HG02970 (cell line): Measurements from ENCODE around the gene FAM81B.
"Not testable (repeated sequence)": the region's sequence is repeated elsewhere in the genome, so short reads cannot be mapped to it uniquely, and the experiment has no call there.

ENCODE experiments used
- ATAC-seq: cut with Tn5 transposase; IDR thresholded peaks from one replicate; pipeline ENCODE4 v1.9.1; 2021; ENCODE audit warnings: mild to moderate bottlenecking, moderate library complexity, moderate number of reproducible peaks; ENCODE audit not compliant: unreplicated experiment, low FRiP score

The FAM81B gene, protein sequence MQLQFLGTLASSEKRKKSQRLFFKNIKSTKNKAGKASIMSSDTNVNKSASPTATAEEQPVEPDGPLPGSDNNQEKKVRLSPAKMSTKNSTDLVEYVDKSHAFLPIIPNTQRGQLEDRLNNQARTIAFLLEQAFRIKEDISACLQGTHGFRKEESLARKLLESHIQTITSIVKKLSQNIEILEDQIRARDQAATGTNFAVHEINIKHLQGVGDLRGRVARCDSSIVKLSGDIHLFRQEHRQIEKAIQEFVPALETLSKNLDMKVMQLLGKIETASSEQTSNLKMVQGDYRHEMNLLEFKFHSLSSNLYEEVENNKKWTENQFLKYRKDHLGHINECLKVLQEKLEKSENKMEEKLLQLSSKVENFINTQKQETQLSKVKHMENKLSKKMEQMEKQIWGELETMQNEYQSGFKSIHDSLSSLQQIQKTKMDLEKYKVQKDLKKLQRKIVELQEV

GRCh38 chr5:95390812-95391492, at the start of gene FAM81B:
Gene FAM81B, plus strand, starts transcription at chr5:95391366. Its CDS starts 24 bp downstream, at chr5:95391390.
- ATAC-seq: no peak

GRCh38 chr5:95341444-95341843, 49.7 kb upstream of the FAM81B start:
- ATAC-seq: not testable (repeated sequence)

GRCh38 chr5:95347506-95348120, 43.6 kb upstream of the FAM81B start:
- no peak for ATAC-seq

DNA sequence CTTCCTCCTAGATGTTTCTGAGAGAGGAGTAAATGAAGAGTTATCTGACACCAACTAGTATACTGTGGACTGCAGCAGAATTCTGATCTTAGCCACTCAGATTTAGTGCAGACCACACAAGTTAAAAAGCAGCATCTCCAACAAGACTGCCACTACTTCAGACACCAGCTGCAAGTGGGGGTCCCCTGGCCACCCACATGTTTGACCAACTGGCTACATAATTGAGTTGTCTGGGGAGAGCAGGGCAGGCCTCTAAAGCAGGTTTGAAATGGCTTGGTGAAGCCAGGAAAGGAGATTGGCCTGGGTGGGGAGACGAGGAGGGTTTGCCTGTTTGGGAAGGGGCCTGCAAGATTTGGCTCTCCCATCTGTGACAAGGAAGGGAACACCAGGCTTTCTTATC, 40.5 kb upstream of the FAM81B start:
- no peak for ATAC-seq

- no peak for ATAC-seq
Observed at GRCh38 chr5:95352691-95353090, 38.5 kb upstream of the FAM81B start.

DNA sequence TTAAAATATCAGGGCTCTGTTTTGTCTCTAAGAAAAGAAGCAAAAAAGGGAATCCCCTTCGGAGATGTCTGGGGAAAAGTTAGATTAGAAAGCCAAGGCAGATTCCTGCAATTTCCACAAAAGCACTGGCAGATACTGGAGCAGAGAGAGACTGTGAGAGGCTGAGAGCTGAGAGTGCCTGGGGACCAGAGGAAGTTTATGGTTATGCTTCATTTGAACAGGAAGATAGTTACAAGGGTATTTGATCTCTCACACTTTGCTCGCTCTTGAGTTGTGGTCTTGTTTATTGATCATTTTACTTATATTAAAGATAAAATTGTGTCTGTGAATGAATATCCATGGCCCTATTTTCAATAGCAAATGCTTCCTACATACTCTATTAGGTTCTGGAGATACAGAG, 32.8 kb upstream of the FAM81B start:
- no peak for ATAC-seq

DNA sequence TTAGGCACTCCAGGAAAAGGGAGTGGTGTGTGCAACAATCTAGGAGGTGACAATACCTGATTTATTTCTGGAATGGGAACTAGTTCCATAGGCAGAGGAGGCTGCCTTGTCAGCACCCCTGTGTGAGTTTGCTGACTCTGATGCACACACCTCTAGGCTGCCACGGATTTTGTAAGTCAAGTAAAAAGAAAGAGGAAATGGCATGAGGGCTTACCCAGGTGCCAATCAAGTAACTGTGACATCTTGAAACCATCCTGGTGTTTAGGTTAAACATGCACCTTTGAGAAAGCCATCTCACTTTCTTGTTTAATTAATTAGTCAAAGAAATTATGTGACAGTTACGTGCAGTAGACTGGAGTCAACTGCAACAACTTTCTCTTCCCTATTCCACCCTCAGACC, 32.3 kb upstream of the FAM81B start:
- ATAC-seq: no peak

DNA sequence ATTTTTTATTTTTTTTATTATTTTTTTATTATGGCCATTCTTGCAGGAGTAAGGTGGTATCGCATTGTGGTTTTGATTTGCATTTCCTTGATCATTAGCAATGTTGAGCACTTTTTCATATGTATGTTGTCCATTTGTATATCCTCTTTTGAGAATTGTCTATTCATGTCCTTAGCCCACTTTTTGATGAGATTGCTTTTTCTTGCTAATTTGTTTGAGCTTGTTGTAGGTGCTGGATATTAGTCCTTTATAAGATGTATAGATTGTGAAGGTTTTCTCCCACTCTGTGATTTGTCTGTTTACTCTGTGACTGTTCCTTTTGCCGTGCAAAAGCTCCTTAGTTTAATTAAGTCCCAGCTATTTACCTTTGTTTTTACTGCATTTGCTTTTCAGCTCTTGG, 30.5 kb upstream of the FAM81B start:
- ATAC-seq: not testable (repeated sequence)

DNA sequence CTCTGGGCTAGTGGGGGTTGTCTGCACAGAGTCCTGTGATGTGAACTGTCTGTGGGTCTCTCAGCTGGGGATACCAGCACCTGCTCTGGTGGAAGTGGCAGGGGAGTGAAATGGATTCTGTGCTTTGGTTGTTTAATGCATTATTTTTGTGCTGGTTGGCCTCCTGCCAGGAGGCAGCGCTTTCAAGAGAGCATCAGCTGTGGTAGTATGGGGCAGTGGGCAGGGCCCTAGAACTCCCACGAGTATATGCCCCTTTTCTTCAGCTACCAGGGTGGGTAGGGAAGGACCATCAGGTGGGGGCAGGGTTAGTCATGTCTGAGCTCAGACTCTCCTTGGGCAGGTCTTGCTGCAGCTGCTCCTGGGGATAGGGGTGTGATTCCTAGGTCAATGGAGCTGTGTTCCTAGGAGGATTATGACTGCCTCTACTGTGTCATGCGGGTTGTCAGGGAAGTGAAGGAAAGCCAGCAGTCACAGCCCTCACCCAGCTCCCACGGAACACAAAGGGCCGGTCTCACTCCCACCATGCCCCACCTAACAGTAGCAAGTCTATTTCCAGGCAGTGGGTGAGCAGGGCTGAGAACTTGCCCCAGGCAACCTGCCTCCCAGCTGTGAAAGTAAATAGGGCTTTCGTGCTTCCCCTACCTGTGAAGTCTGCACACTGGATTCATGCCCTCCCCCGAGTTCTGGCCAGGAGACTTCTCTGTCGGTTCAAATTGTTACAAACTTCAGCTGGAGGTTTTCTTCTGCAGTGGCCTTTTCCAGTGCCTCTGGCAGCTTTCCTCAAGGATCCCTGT, 25.7 kb upstream of the FAM81B start:
- ATAC-seq: no peak

GRCh38 chr5:95369782-95370181, 21.4 kb upstream of the FAM81B start:
- ATAC-seq: no peak

DNA sequence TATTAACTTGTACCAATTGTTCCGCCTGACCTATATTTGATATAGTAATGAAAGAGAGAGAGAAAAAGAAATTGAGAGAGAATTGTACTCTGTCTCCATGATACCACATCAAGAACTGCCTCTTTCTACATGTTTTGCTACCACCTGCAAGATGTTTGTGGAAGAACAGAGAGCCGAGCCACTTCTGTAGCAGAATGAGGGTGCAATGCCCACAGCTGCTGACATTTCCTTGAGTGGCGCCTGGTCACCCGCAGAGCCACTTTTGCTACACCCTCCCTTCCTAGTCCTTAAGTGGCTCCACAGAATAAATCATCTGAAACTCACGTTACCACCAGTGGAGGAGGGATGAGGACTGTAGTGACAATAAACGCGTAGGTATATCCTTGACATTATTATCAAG, 17.1 kb upstream of the FAM81B start:
- no peak for ATAC-seq

DNA sequence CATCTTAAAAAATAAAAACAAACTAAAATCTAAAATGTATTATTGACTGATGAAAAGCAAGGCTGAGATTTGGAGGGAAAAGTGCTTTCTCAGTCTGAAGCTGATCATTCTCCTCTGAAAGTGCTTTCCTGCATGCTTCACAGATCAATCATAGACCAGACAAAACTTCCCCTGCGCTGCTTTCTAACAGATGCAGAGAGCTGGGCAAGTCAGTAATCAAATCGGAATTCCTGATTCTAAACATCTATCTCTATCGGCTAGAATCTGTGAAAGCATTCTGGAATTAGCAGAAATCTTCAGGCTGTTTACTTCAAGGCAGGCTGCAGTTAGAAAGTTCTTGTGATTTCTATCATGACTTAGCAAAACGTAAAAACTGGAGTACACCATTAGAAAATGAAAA, 15.6 kb upstream of the FAM81B start:
- no peak for ATAC-seq

DNA sequence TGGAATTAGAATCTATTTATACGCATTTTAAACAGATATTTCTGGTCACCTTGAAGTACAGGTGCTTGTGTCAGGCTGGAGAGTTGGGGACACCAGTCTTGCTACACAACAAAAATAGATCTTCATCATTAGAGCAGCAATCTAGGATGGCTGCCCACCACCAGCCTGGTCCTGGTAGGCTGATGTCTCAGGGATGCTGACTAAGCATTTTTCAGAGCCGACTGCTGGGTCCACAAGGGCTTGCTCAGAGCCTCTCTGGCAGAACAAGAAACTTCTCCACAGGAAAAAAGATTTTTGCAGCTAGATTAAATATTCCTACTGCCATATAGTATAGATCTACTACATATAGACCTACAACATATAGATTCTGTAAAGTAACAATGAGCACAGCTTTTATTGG, 12.0 kb upstream of the FAM81B start:
- no peak for ATAC-seq

DNA sequence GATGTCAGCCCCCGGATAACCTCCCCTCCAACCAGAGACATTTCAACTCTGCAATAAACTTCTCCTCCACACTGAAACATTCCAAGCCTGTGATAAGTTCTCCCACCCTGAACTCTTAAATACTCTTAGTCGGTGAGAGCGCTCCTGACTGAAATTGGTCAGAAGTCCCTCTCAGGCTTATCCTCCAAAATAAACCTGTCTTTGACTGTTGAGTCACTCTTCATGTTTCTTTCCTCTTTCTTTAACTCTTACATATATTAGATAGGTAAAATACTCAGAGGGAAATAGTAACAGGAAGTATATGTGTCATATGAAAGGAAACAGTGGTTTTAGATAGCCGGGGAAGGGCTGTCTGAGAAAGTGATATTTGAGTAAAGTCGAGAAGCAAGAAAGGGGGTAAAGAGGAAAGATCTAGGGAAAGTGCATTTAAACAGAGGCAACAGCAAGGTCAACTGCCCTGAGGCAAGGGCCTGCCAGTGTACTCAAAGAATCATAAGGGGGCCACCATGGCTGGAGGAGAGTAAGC, 11.0 kb upstream of the FAM81B start:
- ATAC-seq: no peak

DNA sequence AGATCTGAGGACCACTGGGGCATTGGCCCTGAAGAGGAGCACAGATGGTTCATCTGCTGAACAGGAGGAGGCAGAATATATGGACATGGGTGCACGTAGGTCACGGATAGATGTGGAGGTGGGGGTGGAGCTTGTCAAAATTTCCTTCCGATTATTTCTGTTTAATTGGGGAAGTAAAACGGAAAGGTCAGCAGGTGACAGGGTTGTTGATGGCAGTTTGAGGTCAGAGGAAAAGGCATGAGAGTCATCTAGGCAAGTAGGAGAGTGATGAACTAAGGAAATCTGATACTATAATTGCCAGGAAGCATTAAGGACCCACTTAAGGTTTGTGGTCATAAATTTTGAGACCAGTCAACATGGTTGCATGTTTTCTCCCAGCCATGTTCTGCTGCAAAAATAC, 8.4 kb upstream of the FAM81B start:
- ATAC-seq: no peak

- ATAC-seq: no peak
Observed at GRCh38 chr5:95384485-95385213, 6.5 kb upstream of the FAM81B start.

DNA sequence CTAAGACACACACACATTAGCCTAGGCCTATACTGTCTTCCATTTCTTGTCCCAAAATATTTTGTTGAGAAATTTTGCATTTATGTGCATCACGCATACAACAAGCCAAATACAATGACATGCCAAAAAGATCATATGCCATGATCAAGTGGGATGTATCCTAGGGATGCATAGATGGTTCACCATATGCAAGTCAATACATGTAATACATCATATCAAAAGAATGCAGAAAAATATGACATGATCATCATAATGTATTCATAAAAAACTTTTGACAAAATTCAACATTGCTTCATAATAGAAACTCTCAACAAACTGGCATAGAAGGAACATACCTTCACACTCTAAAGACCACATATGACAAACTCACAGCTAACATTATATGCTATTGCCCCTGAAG, 5.8 kb upstream of the FAM81B start:
- ATAC-seq: no peak

DNA sequence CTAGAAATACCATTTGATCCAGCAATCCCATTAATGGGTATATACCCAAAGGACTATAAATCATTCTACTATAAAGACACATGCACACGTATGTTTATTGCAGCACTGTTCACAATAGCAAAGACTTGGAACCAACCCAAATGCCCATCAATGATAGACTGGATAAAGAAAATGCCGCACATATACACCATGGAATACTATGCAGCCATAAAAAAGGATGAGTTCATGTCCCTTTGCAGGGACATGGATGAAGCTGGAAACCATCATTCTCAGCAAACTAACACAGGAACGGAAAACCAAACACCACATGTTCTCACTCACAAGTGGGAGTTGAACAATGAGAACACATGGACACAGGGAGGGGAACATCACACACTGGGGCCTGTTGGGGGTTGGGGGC, 799 bp downstream of the FAM81B start:
- ATAC-seq: not testable (repeated sequence)

GRCh38 chr5:95392593-95393182, 1.5 kb downstream of the FAM81B start:
- no peak for ATAC-seq
